PC-3 (cell line): ENCODE results near the gene DDX39A.

Source experiments
- EZH2 ChIP-seq: fragments of 300-600 bp; sonication (generic); IDR thresholded peaks from one replicate; pipeline ENCODE4 v1.6.1; 2017; ENCODE audit warnings: antibody characterized with exemption, mild to moderate bottlenecking, low read length; ENCODE audit not compliant: unreplicated experiment
- EZH2phosphoT487 ChIP-seq: fragments of 300-600 bp; sonication (generic); IDR thresholded peaks from 2 replicates; pipeline ENCODE4 v1.6.1; 2018; ENCODE audit warnings: mild to moderate bottlenecking, antibody characterized with exemption, low read length, borderline replicate concordance
- TF ChIP-seq, protein P1 (sequence below): fragments of 300-600 bp; sonication (generic); conservative IDR thresholded peaks from 2 replicates; pipeline ENCODE4 v1.5.1; 2017; ENCODE audit warnings: antibody characterized with exemption, low read depth, mild to moderate bottlenecking, low read length

DNA sequence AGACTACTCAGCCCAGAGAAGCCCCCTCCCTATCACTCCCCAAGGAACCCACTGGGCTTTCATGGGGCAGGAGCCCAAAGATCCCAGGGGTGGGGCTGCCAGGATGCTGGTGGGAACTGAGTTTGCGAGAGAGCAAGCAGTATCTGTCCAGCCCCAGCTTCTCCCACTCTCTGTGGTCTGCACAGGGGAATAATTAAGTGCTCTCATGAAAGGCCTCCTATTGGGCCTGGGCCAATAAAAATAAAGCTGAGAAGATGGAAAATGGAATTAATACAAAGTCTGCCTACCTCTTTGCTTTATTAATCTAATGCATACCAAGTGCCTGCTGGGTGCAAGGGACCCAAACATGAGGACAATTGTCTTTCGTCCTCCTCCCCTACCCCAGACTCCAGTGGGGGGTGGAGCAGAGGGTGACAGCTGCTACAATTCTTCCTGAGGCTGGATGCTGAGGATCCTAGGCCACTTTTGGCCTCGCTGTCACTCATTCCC, 5.4 kb downstream of the DDX39A start:
- TF ChIP-seq, protein P1, sequence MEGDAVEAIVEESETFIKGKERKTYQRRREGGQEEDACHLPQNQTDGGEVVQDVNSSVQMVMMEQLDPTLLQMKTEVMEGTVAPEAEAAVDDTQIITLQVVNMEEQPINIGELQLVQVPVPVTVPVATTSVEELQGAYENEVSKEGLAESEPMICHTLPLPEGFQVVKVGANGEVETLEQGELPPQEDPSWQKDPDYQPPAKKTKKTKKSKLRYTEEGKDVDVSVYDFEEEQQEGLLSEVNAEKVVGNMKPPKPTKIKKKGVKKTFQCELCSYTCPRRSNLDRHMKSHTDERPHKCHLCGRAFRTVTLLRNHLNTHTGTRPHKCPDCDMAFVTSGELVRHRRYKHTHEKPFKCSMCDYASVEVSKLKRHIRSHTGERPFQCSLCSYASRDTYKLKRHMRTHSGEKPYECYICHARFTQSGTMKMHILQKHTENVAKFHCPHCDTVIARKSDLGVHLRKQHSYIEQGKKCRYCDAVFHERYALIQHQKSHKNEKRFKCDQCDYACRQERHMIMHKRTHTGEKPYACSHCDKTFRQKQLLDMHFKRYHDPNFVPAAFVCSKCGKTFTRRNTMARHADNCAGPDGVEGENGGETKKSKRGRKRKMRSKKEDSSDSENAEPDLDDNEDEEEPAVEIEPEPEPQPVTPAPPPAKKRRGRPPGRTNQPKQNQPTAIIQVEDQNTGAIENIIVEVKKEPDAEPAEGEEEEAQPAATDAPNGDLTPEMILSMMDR = no peak
- no peak for TF ChIP-seq EZH2phosphoT487
- no peak for TF ChIP-seq EZH2
